SK-N-SH (cell line): ENCODE data around the gene PLXNA4.

Source experiments
- CHD2 ChIP-seq: fragments of 150-350 bp; IDR thresholded peaks from 2 replicates; pipeline ENCODE4 v1.6.1; 2018; ENCODE audit warnings: low read length; ENCODE audit not compliant: partially characterized antibody
- FOXM1 ChIP-seq: IDR thresholded peaks from 2 replicates; pipeline ENCODE4 v1.4.0; 2012; ENCODE audit warnings: low read depth, mild to moderate bottlenecking
- MAX ChIP-seq: IDR thresholded peaks from 2 replicates; pipeline ENCODE4 v1.4.0; 2012; ENCODE audit warnings: low read depth
- NRF1 ChIP-seq: IDR thresholded peaks from 2 replicates; pipeline ENCODE4 v1.6.1; 2012; ENCODE audit warnings: low read depth, mild to moderate bottlenecking, low read length
- RXRA ChIP-seq: IDR thresholded peaks from 2 replicates; pipeline ENCODE4 v1.4.0; 2012; ENCODE audit warnings: low read depth, mild to moderate bottlenecking, borderline replicate concordance
- TF ChIP-seq, protein P1 (sequence below): fragments of 200-600 bp; sonication (generic); IDR thresholded peaks from 2 replicates; pipeline ENCODE4 v1.6.1; 2017; ENCODE audit warnings: antibody characterized with exemption, mild to moderate bottlenecking, moderate library complexity

- TF ChIP-seq, protein P1, sequence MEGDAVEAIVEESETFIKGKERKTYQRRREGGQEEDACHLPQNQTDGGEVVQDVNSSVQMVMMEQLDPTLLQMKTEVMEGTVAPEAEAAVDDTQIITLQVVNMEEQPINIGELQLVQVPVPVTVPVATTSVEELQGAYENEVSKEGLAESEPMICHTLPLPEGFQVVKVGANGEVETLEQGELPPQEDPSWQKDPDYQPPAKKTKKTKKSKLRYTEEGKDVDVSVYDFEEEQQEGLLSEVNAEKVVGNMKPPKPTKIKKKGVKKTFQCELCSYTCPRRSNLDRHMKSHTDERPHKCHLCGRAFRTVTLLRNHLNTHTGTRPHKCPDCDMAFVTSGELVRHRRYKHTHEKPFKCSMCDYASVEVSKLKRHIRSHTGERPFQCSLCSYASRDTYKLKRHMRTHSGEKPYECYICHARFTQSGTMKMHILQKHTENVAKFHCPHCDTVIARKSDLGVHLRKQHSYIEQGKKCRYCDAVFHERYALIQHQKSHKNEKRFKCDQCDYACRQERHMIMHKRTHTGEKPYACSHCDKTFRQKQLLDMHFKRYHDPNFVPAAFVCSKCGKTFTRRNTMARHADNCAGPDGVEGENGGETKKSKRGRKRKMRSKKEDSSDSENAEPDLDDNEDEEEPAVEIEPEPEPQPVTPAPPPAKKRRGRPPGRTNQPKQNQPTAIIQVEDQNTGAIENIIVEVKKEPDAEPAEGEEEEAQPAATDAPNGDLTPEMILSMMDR, result no peak
- TF ChIP-seq FOXM1 (no peak), CHD2 (no peak), NRF1 (no peak), MAX (no peak), RXRA (no peak)
Measured at GRCh38 chr7:132580277-132580676, 4.0 kb upstream of the PLXNA4 start.
